ENCODE data around the gene FNDC3B.

The FNDC3B gene

GRCh38 chr3:172113710-172114109 lies 74.3 kb downstream of the FNDC3B start:
- Histone ChIP-seq H3K9ac (ENCODE audit: low read length) (no peak overlapping the region), H3K4me1 (ENCODE audit: control insufficient read depth, low read depth, low read length) (peaks cover 10% of the 10 kb centered on the region), H3K27ac (ENCODE audit: low read length) (no peak overlapping the region), H3K9me3 (ENCODE audit: control insufficient read depth, low read depth, low read length) (no peaks in the 10 kb centered on the region), H3K4me3 (ENCODE audit: low read length) (no peak overlapping the region), H3K27me3 (ENCODE audit: control insufficient read depth, insufficient read depth, low read length) (no peaks in the 10 kb centered on the region), H3K36me3 (ENCODE audit: control insufficient read depth, low read depth, low read length) (peaks cover 21% of the 10 kb centered on the region)

GRCh38 chr3:172115059-172115458 lies 75.7 kb downstream of the FNDC3B start:
- no peak overlapping the region for H3K27ac ChIP-seq (ENCODE audit: low read length)
- no peak overlapping the region for H3K9ac ChIP-seq (ENCODE audit: low read length)
- peaks cover 10% of the 10 kb centered on the region for H3K4me1 ChIP-seq (ENCODE audit: control insufficient read depth, low read depth, low read length)
- no peaks in the 10 kb centered on the region for H3K9me3 ChIP-seq (ENCODE audit: control insufficient read depth, low read depth, low read length)
- no peak overlapping the region for H3K4me3 ChIP-seq (ENCODE audit: low read length)
- peaks cover 21% of the 10 kb centered on the region for H3K36me3 ChIP-seq (ENCODE audit: control insufficient read depth, low read depth, low read length)
- H3K27me3 ChIP-seq (ENCODE audit: control insufficient read depth, insufficient read depth, low read length), result no peaks in the 10 kb centered on the region

- Histone ChIP-seq H3K9ac (ENCODE audit: low read length) (no peak overlapping the region), H3K36me3 (ENCODE audit: control insufficient read depth, low read depth, low read length) (peaks cover 21% of the 10 kb centered on the region)
Observed at GRCh38 chr3:172115787-172116186, 76.4 kb downstream of the FNDC3B start.

GRCh38 chr3:172118019-172118418 lies 78.6 kb downstream of the FNDC3B start:
- Histone ChIP-seq H3K9me3 (ENCODE audit: control insufficient read depth, low read depth, low read length) (no peaks in the 10 kb centered on the region), H3K36me3 (ENCODE audit: control insufficient read depth, low read depth, low read length) (peaks cover 32% of the 10 kb centered on the region), H3K4me3 (ENCODE audit: low read length) (no peak overlapping the region), H3K4me1 (ENCODE audit: control insufficient read depth, low read depth, low read length) (no peaks in the 10 kb centered on the region), H3K27ac (ENCODE audit: low read length) (no peak overlapping the region), H3K27me3 (ENCODE audit: control insufficient read depth, insufficient read depth, low read length) (no peaks in the 10 kb centered on the region), H3K9ac (ENCODE audit: low read length) (no peak overlapping the region)

More at GRCh38 chr3:172115787-172116186, 76.4 kb downstream of the FNDC3B start:
- Histone ChIP-seq H3K4me3 (ENCODE audit: low read length) (no peak overlapping the region), H3K4me1 (ENCODE audit: control insufficient read depth, low read depth, low read length) (peaks cover 10% of the 10 kb centered on the region), H3K9me3 (ENCODE audit: control insufficient read depth, low read depth, low read length) (no peaks in the 10 kb centered on the region), H3K27me3 (ENCODE audit: control insufficient read depth, insufficient read depth, low read length) (no peaks in the 10 kb centered on the region), H3K27ac (ENCODE audit: low read length) (no peak overlapping the region)

GRCh38 chr3:172119266-172119969 lies 80.0 kb downstream of the FNDC3B start:
- Histone ChIP-seq H3K4me1 (ENCODE audit: control insufficient read depth, low read depth, low read length) (peaks cover under 1% of the 10 kb centered on the region), H3K9me3 (ENCODE audit: control insufficient read depth, low read depth, low read length) (no peaks in the 10 kb centered on the region), H3K9ac (ENCODE audit: low read length) (no peak overlapping the region), H3K27ac (ENCODE audit: low read length) (no peak overlapping the region), H3K4me3 (ENCODE audit: low read length) (no peak overlapping the region), H3K27me3 (ENCODE audit: control insufficient read depth, insufficient read depth, low read length) (no peaks in the 10 kb centered on the region), H3K36me3 (ENCODE audit: control insufficient read depth, low read depth, low read length) (peaks cover 29% of the 10 kb centered on the region)

- H3K9me3 ChIP-seq (ENCODE audit: control insufficient read depth, low read depth, low read length), result no peaks in the 10 kb centered on the region
- H3K27ac ChIP-seq (ENCODE audit: low read length), result no peak overlapping the region
- no peaks in the 10 kb centered on the region for H3K27me3 ChIP-seq (ENCODE audit: control insufficient read depth, insufficient read depth, low read length)
- peaks cover 25% of the 10 kb centered on the region for H3K36me3 ChIP-seq (ENCODE audit: control insufficient read depth, low read depth, low read length)
- peaks cover 14% of the 10 kb centered on the region for H3K4me1 ChIP-seq (ENCODE audit: control insufficient read depth, low read depth, low read length)
- no peak overlapping the region for H3K9ac ChIP-seq (ENCODE audit: low read length)
- H3K4me3 ChIP-seq (ENCODE audit: low read length), result no peak overlapping the region
Observed at GRCh38 chr3:172120912-172121311, 81.5 kb downstream of the FNDC3B start.

- peaks cover 14% of the 10 kb centered on the region for H3K36me3 ChIP-seq (ENCODE audit: control insufficient read depth, low read depth, low read length)
- H3K4me3 ChIP-seq (ENCODE audit: low read length), result no peak overlapping the region
- H3K27ac ChIP-seq (ENCODE audit: low read length), result no peak overlapping the region
- peaks cover 25% of the 10 kb centered on the region for H3K4me1 ChIP-seq (ENCODE audit: control insufficient read depth, low read depth, low read length)
- H3K27me3 ChIP-seq (ENCODE audit: control insufficient read depth, insufficient read depth, low read length), result no peaks in the 10 kb centered on the region
- H3K9me3 ChIP-seq (ENCODE audit: control insufficient read depth, low read depth, low read length), result no peaks in the 10 kb centered on the region
- no peak overlapping the region for H3K9ac ChIP-seq (ENCODE audit: low read length)
Observed at GRCh38 chr3:172121981-172122380, 82.6 kb downstream of the FNDC3B start.

- Histone ChIP-seq H3K9ac (ENCODE audit: low read length) (no peak overlapping the region), H3K27me3 (ENCODE audit: control insufficient read depth, insufficient read depth, low read length) (no peaks in the 10 kb centered on the region), H3K9me3 (ENCODE audit: control insufficient read depth, low read depth, low read length) (no peaks in the 10 kb centered on the region), H3K4me3 (ENCODE audit: low read length) (no peak overlapping the region), H3K27ac (ENCODE audit: low read length) (no peak overlapping the region), H3K4me1 (ENCODE audit: control insufficient read depth, low read depth, low read length) (peaks cover 28% of the 10 kb centered on the region), H3K36me3 (ENCODE audit: control insufficient read depth, low read depth, low read length) (peaks cover 11% of the 10 kb centered on the region)
Observed at GRCh38 chr3:172124271-172124670, 84.9 kb downstream of the FNDC3B start.

GRCh38 chr3:172125053-172125452 lies 85.7 kb downstream of the FNDC3B start:
- Histone ChIP-seq H3K4me3 (ENCODE audit: low read length) (no peak overlapping the region), H3K27me3 (ENCODE audit: control insufficient read depth, insufficient read depth, low read length) (no peaks in the 10 kb centered on the region), H3K9me3 (ENCODE audit: control insufficient read depth, low read depth, low read length) (no peaks in the 10 kb centered on the region), H3K36me3 (ENCODE audit: control insufficient read depth, low read depth, low read length) (peaks cover 11% of the 10 kb centered on the region), H3K4me1 (ENCODE audit: control insufficient read depth, low read depth, low read length) (peaks cover 28% of the 10 kb centered on the region), H3K27ac (ENCODE audit: low read length) (peak overlapping the region; percentile 22), H3K9ac (ENCODE audit: low read length) (no peak overlapping the region)

GRCh38 chr3:172125963-172126457 lies 86.6 kb downstream of the FNDC3B start:
- Histone ChIP-seq H3K4me1 (ENCODE audit: control insufficient read depth, low read depth, low read length) (peaks cover 28% of the 10 kb centered on the region), H3K27me3 (ENCODE audit: control insufficient read depth, insufficient read depth, low read length) (no peaks in the 10 kb centered on the region), H3K27ac (ENCODE audit: low read length) (peak overlapping the region; percentile 34), H3K9ac (ENCODE audit: low read length) (no peak overlapping the region), H3K36me3 (ENCODE audit: control insufficient read depth, low read depth, low read length) (peaks cover 11% of the 10 kb centered on the region), H3K9me3 (ENCODE audit: control insufficient read depth, low read depth, low read length) (no peaks in the 10 kb centered on the region), H3K4me3 (ENCODE audit: low read length) (no peak overlapping the region)

- no peak overlapping the region for H3K27ac ChIP-seq (ENCODE audit: low read length)
- H3K9ac ChIP-seq (ENCODE audit: low read length), result no peak overlapping the region
- no peaks in the 10 kb centered on the region for H3K27me3 ChIP-seq (ENCODE audit: control insufficient read depth, insufficient read depth, low read length)
- H3K4me3 ChIP-seq (ENCODE audit: low read length), result no peak overlapping the region
- peaks cover 7% of the 10 kb centered on the region for H3K36me3 ChIP-seq (ENCODE audit: control insufficient read depth, low read depth, low read length)
- H3K4me1 ChIP-seq (ENCODE audit: control insufficient read depth, low read depth, low read length), result peaks cover 28% of the 10 kb centered on the region
- no peaks in the 10 kb centered on the region for H3K9me3 ChIP-seq (ENCODE audit: control insufficient read depth, low read depth, low read length)
Observed at GRCh38 chr3:172126741-172127140, 87.4 kb downstream of the FNDC3B start.

GRCh38 chr3:172127141-172127540 lies 87.8 kb downstream of the FNDC3B start:
- H3K27ac ChIP-seq (ENCODE audit: low read length), result no peak overlapping the region
- peaks cover 28% of the 10 kb centered on the region for H3K4me1 ChIP-seq (ENCODE audit: control insufficient read depth, low read depth, low read length)
- H3K9me3 ChIP-seq (ENCODE audit: control insufficient read depth, low read depth, low read length), result no peaks in the 10 kb centered on the region
- H3K9ac ChIP-seq (ENCODE audit: low read length), result no peak overlapping the region
- H3K27me3 ChIP-seq (ENCODE audit: control insufficient read depth, insufficient read depth, low read length), result no peaks in the 10 kb centered on the region
- H3K36me3 ChIP-seq (ENCODE audit: control insufficient read depth, low read depth, low read length), result peaks cover 3% of the 10 kb centered on the region
- no peak overlapping the region for H3K4me3 ChIP-seq (ENCODE audit: low read length)
